Activated T-helper 1 cell treated with anti-CD3 and anti-CD28 coated beads, Interleukin-12 subunit alpha, Interleukin-12 subunit beta, Interleukin-2, Interleukin-4 antibody, amounts not matched to agents 30 ng/mL and 10 ng/mL and 1 ng/mL, durations not matched to agents 14 hours and 24 hours and 36 hours (primary cell): ENCODE measurements around the gene SNX4. TPM values are rescaled to one million over a fixed set of nuclear protein-coding genes. Genes with fewer than 3 reads are reported as not detected.
A peak's percentile ranks its signal among the peaks of the same experiment; 100 is the strongest.
"Not testable (repeated sequence)": the region's sequence is repeated elsewhere in the genome, so short reads cannot be mapped to it uniquely, and the experiment has no call there.

Source experiments
- DNase-seq: peaks from one replicate; pipeline ENCODE4 v3.0.0; 2021; ENCODE audit warnings: low spot score
- H3K27ac Mint-ChIP-seq: one replicate; pipeline ENCODE4 v1.8.0; 2021; ENCODE audit warnings: mild to moderate bottlenecking, mixed read lengths
- H3K27me3 Mint-ChIP-seq: one replicate; pipeline ENCODE4 v1.8.0; 2022; ENCODE audit warnings: mild to moderate bottlenecking, moderate library complexity, mixed read lengths; ENCODE audit not compliant: insufficient read depth
- H3K36me3 Mint-ChIP-seq: one replicate; pipeline ENCODE4 v1.8.0; 2021; ENCODE audit warnings: low read depth, mixed read lengths
- H3K4me1 Mint-ChIP-seq: one replicate; pipeline ENCODE4 v1.8.0; 2021; ENCODE audit warnings: low read depth, mixed read lengths
- H3K4me3 Mint-ChIP-seq: one replicate; pipeline ENCODE4 v1.8.0; 2021; ENCODE audit warnings: mild to moderate bottlenecking, moderate library complexity, mixed read lengths
- H3K9me3 Mint-ChIP-seq: one replicate; pipeline ENCODE4 v1.8.0; 2021; ENCODE audit warnings: mixed read lengths
- intact Hi-C: fragments of 100-400 bp; cut with micrococcal nuclease; formaldehyde crosslinking; loops from one replicate; pipeline ENCODE4 v1.15.1; 2024
- total RNA-seq: library from RNA; stranded (reverse); gene quantifications from 2 replicates; pipeline ENCODE4 v1.2.3, GENCODE V29; 2022

SNX4 gene
- total RNA-seq: 40.7 and 44.4 TPM in 2 replicates

- Mint-ChIP-seq H3K4me1 (peaks cover 28% of the 10 kb centered on the region), H3K9me3 (no peaks in the 10 kb centered on the region), H3K27ac (peak within 1 kb of the TSS; percentile 74), H3K4me3 (peak within 1 kb of the TSS; percentile 98), H3K36me3 (peaks cover 13% of the 10 kb centered on the region), H3K27me3 (no peaks in the 10 kb centered on the region)
- peak; percentile 85 for DNase-seq
- intact Hi-C loops: loop anchor here (1.0 to 5.0 kb wide), 5 partner anchors 8 to 208 kb away; partner anchors contain the start of genes OSBPL11 and ZNF148
Observed at GRCh38 chr3:125519678-125520562, at the start of gene SNX4. TSS of gene SNX4 (minus strand) at chr3:125520202. CDS start at chr3:125520172, 30 bp downstream.

GRCh38 chr3:125556314-125556713, 36.3 kb upstream of the SNX4 start:
- no peak overlapping the region for H3K4me3 Mint-ChIP-seq
- no peaks in the 10 kb centered on the region for H3K9me3 Mint-ChIP-seq
- no peaks in the 10 kb centered on the region for H3K27me3 Mint-ChIP-seq
- H3K4me1 Mint-ChIP-seq: peaks cover 10% of the 10 kb centered on the region
- intact Hi-C loops: no loop called here
- DNase-seq: no peak
- H3K36me3 Mint-ChIP-seq: peaks cover 8% of the 10 kb centered on the region
- no peak overlapping the region for H3K27ac Mint-ChIP-seq

- no peaks in the 10 kb centered on the region for H3K27me3 Mint-ChIP-seq
- no peak for DNase-seq
- peaks cover 13% of the 10 kb centered on the region for H3K4me1 Mint-ChIP-seq
- H3K27ac Mint-ChIP-seq: no peak overlapping the region
- intact Hi-C loops: no loop called here
- peaks cover 9% of the 10 kb centered on the region for H3K36me3 Mint-ChIP-seq
- no peaks in the 10 kb centered on the region for H3K9me3 Mint-ChIP-seq
- H3K4me3 Mint-ChIP-seq: no peak overlapping the region
Observed at GRCh38 chr3:125552401-125552800, 32.4 kb upstream of the SNX4 start.

GRCh38 chr3:125528920-125529319, 8.9 kb upstream of the SNX4 start:
- intact Hi-C loops: no loop called here

GRCh38 chr3:125525153-125525552, 5.2 kb upstream of the SNX4 start:
- intact Hi-C loops: no loop called here
- H3K27ac Mint-ChIP-seq: no peak overlapping the region
- DNase-seq: no peak
- no peaks in the 10 kb centered on the region for H3K27me3 Mint-ChIP-seq
- peaks cover 13% of the 10 kb centered on the region for H3K36me3 Mint-ChIP-seq
- no peaks in the 10 kb centered on the region for H3K9me3 Mint-ChIP-seq
- H3K4me3 Mint-ChIP-seq: no peak overlapping the region
- peaks cover 4% of the 10 kb centered on the region for H3K4me1 Mint-ChIP-seq

More at GRCh38 chr3:125528920-125529319, 8.9 kb upstream of the SNX4 start:
- H3K4me1 Mint-ChIP-seq: no peaks in the 10 kb centered on the region
- no peak for DNase-seq
- H3K4me3 Mint-ChIP-seq: no peak overlapping the region
- peaks cover 18% of the 10 kb centered on the region for H3K36me3 Mint-ChIP-seq
- no peak overlapping the region for H3K27ac Mint-ChIP-seq
- H3K9me3 Mint-ChIP-seq: no peaks in the 10 kb centered on the region
- H3K27me3 Mint-ChIP-seq: no peaks in the 10 kb centered on the region

GRCh38 chr3:125520563-125520919, 539 bp upstream of the SNX4 start:
- not testable (repeated sequence) for DNase-seq, H3K27me3 Mint-ChIP-seq, H3K9me3 Mint-ChIP-seq
- H3K4me1 Mint-ChIP-seq: peaks cover 28% of the 10 kb centered on the region
- intact Hi-C loops: loop anchor here (1.0 to 5.0 kb wide), 5 partner anchors 8 to 208 kb away; partner anchors contain the start of genes OSBPL11 and ZNF148
- H3K27ac Mint-ChIP-seq: peak overlapping the region; percentile 74
- H3K4me3 Mint-ChIP-seq: peak overlapping the region; percentile 98
- peaks cover 13% of the 10 kb centered on the region for H3K36me3 Mint-ChIP-seq

- no peak for DNase-seq
- no peaks in the 10 kb centered on the region for H3K9me3 Mint-ChIP-seq
- no peak overlapping the region for H3K4me3 Mint-ChIP-seq
- H3K27ac Mint-ChIP-seq: no peak overlapping the region
- peaks cover 41% of the 10 kb centered on the region for H3K4me1 Mint-ChIP-seq
- no peaks in the 10 kb centered on the region for H3K27me3 Mint-ChIP-seq
- H3K36me3 Mint-ChIP-seq: peaks cover 23% of the 10 kb centered on the region
- intact Hi-C loops: no loop called here
Observed at GRCh38 chr3:125515421-125515820, 4.6 kb downstream of the SNX4 start.

- H3K9me3 Mint-ChIP-seq: peaks cover 3% of the 10 kb centered on the region
- no peak for DNase-seq
- peaks cover 28% of the 10 kb centered on the region for H3K36me3 Mint-ChIP-seq
- H3K4me1 Mint-ChIP-seq: peaks cover 29% of the 10 kb centered on the region
- H3K27ac Mint-ChIP-seq: no peak overlapping the region
- intact Hi-C loops: no loop called here
- H3K27me3 Mint-ChIP-seq: no peaks in the 10 kb centered on the region
- no peak overlapping the region for H3K4me3 Mint-ChIP-seq
Observed at GRCh38 chr3:125513490-125514115, 6.4 kb downstream of the SNX4 start.

GRCh38 chr3:125512135-125512920, 7.7 kb downstream of the SNX4 start:
- peaks cover 28% of the 10 kb centered on the region for H3K4me1 Mint-ChIP-seq
- H3K4me3 Mint-ChIP-seq: no peak overlapping the region
- peaks cover 33% of the 10 kb centered on the region for H3K36me3 Mint-ChIP-seq
- intact Hi-C loops: loop anchor here (1.0 kb wide), 1 partner anchor 8 kb away; the partner anchor contains the start of gene SNX4
- no peaks in the 10 kb centered on the region for H3K27me3 Mint-ChIP-seq
- DNase-seq: no peak
- peaks cover 8% of the 10 kb centered on the region for H3K9me3 Mint-ChIP-seq
- no peak overlapping the region for H3K27ac Mint-ChIP-seq

GRCh38 chr3:125511420-125512118, 8.4 kb downstream of the SNX4 start:
- intact Hi-C loops: loop anchor here (1.0 kb wide), 1 partner anchor 9 kb away; the partner anchor contains the start of gene SNX4
- Mint-ChIP-seq H3K27ac (peak overlapping the region; percentile 37), H3K4me1 (peaks cover 22% of the 10 kb centered on the region), H3K27me3 (no peaks in the 10 kb centered on the region), H3K4me3 (no peak overlapping the region), H3K9me3 (peaks cover 14% of the 10 kb centered on the region), H3K36me3 (peaks cover 35% of the 10 kb centered on the region)
- DNase-seq: no peak

GRCh38 chr3:125507128-125507527, 12.9 kb downstream of the SNX4 start:
- Mint-ChIP-seq H3K9me3 (peaks cover 14% of the 10 kb centered on the region), H3K36me3 (peaks cover 42% of the 10 kb centered on the region), H3K4me1 (peaks cover 11% of the 10 kb centered on the region), H3K27me3 (no peaks in the 10 kb centered on the region), H3K27ac (no peak overlapping the region), H3K4me3 (no peak overlapping the region)
- DNase-seq: no peak
- intact Hi-C loops: no loop called here

- H3K4me3 Mint-ChIP-seq: no peak overlapping the region
- H3K36me3 Mint-ChIP-seq: peaks cover 24% of the 10 kb centered on the region
- no peaks in the 10 kb centered on the region for H3K9me3 Mint-ChIP-seq
- no peak for DNase-seq
- no peak overlapping the region for H3K27ac Mint-ChIP-seq
- no peaks in the 10 kb centered on the region for H3K4me1 Mint-ChIP-seq
- intact Hi-C loops: no loop called here
- H3K27me3 Mint-ChIP-seq: no peaks in the 10 kb centered on the region
Observed at GRCh38 chr3:125498630-125499029, 21.4 kb downstream of the SNX4 start.
